ENCODE measurements around the gene LYPD6.
"Not testable (repeated sequence)": the region's sequence is repeated elsewhere in the genome, so short reads cannot be mapped to it uniquely, and the experiment has no call there.

DNA sequence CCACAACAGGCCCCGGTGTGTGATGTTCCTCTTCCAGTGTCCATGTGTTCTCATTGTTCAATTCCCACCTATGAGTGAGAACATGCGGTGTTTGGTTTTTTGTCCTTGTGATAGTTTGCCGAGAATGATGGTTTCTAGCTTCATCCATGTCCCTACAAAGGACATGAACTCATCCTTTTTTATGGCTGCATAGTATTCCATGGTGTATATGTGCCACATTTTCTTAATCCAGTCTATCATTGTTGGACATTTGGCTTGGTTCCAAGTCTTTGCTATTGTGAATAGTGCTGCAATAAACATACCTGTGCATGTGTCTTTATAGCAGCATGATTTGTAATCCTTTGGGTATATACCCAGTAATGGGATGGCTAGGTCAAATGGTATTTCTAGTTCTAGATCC is 11.8 kb upstream of the LYPD6 start:
- TF ChIP-seq, protein P1, sequence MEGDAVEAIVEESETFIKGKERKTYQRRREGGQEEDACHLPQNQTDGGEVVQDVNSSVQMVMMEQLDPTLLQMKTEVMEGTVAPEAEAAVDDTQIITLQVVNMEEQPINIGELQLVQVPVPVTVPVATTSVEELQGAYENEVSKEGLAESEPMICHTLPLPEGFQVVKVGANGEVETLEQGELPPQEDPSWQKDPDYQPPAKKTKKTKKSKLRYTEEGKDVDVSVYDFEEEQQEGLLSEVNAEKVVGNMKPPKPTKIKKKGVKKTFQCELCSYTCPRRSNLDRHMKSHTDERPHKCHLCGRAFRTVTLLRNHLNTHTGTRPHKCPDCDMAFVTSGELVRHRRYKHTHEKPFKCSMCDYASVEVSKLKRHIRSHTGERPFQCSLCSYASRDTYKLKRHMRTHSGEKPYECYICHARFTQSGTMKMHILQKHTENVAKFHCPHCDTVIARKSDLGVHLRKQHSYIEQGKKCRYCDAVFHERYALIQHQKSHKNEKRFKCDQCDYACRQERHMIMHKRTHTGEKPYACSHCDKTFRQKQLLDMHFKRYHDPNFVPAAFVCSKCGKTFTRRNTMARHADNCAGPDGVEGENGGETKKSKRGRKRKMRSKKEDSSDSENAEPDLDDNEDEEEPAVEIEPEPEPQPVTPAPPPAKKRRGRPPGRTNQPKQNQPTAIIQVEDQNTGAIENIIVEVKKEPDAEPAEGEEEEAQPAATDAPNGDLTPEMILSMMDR (IDR thresholded peaks at IDR 0.05) = not testable (repeated sequence)
- not testable (repeated sequence) for TF ChIP-seq EZH2 (IDR thresholded peaks at IDR 0.05; ENCODE audit: borderline replicate concordance, insufficient read depth, low read depth, low read length, poor library complexity, severe bottlenecking)
